ENCODE results near the gene LYZL2.
"Not testable (repeated sequence)": the region's sequence is repeated elsewhere in the genome, so short reads cannot be mapped to it uniquely, and the experiment has no call there.

GRCh38 chr10:30605341-30606121 lies 24.0 kb downstream of the LYZL2 start:
- TF ChIP-seq CTCF, POLR2A (IDR thresholded peaks at IDR 0.05): not testable (repeated sequence)
